ENCODE results near the gene SCLY.

DNA sequence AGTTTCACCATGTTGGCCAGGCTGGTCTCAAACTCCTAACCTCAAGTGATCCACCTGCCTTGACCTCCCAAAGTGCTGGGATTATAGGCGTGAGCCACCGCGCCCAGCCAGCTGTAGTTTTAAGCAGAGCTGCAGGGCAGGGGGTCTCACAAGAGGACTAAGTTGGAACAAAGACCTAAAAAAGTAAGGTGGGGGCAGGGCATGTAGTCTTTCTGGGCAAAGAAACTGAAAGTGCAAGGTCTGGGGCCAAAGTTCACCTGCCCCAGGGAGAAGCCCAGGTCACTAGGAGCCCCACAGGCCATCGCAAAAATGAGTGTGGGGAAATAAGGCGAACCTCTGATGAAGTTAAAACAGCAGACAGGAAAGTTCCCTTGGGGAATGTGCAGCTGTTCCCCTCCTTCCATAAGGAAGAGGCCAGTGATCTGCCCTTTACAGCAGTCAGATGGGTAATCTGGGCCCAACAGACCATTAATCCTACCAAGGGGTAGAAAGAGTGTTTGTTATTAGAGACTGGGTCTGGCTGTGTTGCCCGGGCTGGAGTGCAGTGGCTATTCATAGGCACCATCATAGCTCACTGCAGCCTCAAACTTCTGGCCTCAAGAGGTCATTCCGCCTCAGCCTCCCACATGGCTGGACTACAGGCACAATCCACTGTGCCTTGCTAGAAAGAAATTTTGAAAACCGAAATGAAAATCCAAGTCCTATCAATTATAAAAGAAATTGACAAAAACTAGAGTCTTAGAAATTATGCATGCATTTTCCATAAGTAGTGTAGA, 2.8 kb downstream of the SCLY start:
- no peak for TF ChIP-seq GATA3 (IDR thresholded peaks at IDR 0.05; ENCODE audit: low read depth, low read length)
- TF ChIP-seq GATA2 (IDR thresholded peaks at IDR 0.05; ENCODE audit: low read depth, low read length), result no peak

Data from SH-SY5Y (cell line).